Measurements from ENCODE around the gene RNF130.

GRCh38 chr5:180103487-180104167 is 32.1 kb upstream of the RNF130 start:
- TF ChIP-seq POLR2A (IDR thresholded peaks at IDR 0.05; ENCODE audit: low read depth, low read length), result no peak
- TF ChIP-seq TAF1 (IDR thresholded peaks at IDR 0.05; ENCODE audit: borderline replicate concordance, low read depth, low read length), result no peak
